ENCODE data around the gene SLC4A1AP. TPM values are rescaled to one million over a fixed set of nuclear protein-coding genes. Genes with fewer than 3 reads are reported as not detected.
"Not testable (repeated sequence)": the region's sequence is repeated elsewhere in the genome, so short reads cannot be mapped to it uniquely, and the experiment has no call there.

Gene SLC4A1AP
- polyA plus RNA-seq, 2 of the 4 experiments (the other 2 are of a cell fraction): 32.6 to 33.0 TPM

DNA sequence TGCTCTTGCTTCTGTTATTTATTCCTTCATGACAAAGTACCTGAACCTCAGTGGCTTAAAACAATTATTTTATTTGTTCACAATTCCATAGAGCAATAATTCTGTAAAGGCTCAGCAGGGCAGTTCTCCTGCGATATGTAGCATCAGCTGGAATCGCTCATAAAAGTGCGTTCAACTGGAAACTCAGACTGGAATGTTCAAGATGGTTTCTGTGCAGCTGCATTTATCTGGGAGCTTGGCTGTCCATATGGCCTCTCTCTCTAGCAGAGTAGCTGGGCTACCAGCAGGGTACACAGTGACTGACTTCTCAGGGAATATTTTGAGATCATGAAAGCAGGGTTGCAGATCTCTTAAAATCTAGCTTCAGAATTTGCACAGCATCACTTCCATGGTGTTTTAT, 48.4 kb upstream of the SLC4A1AP start:
- FAIRE-seq (no peak), DNase-seq (ENCODE audit: low read depth in 1 of 2, low spot score in 1 of 2) (no peak), ATAC-seq (no peak)
- CTCF ChIA-PET: no interaction called here
- H3K4me2 ChIP-seq: no peak overlapping the region
- WGBS (ENCODE audit: missing lambda C conversion rate): 93% methylated on average over 3 of the region's 3 CpGs
- H3K4me3 ChIP-seq: no peak overlapping the region
- H3K27ac ChIP-seq: no peak overlapping the region
- no peaks in the 10 kb centered on the region for H3K4me1 ChIP-seq
- POLR2A ChIA-PET: no interaction called here
- no peak for TF ChIP-seq CBX2 (IDR thresholded peaks at IDR 0.05; ENCODE audit: borderline replicate concordance, low read depth)
- TF ChIP-seq GATA3 (IDR thresholded peaks at IDR 0.05; ENCODE audit: borderline replicate concordance): no peak
- H3K9me3 ChIP-seq: no peaks in the 10 kb centered on the region

DNA sequence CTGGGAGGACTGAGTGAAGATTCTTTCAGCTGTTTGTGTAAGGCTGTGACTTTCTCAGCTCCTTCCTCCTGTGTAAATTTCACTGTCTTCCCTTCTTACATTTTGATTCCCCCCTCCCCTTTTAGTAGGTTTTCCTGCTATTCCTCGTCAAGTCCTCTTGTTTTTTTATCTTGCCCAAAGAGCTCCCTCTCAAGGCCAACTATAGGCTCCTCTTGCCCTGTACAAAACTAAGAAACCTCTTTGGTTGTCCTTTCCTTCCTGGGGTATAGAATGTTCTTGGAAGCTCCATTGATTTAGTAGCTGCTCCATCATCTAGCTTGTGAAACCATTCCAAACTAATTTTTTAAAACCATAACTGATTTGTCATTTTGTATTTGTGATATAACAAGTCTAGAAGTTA, 42.2 kb upstream of the SLC4A1AP start:
- H3K4me1 ChIP-seq: no peaks in the 10 kb centered on the region
- H3K4me3 ChIP-seq: no peak overlapping the region
- H3K27ac ChIP-seq: no peak overlapping the region
- H3K9me3 ChIP-seq: no peaks in the 10 kb centered on the region
- no peak for FAIRE-seq
- ChIA-PET CTCF (interaction anchor here (0.8 to 3.7 kb wide), 8 partner anchors 14 to 214 kb away, joined by 3 to 13 read pairs (median 4); a partner anchor contains a TSS), POLR2A (no interaction called here)
- TF ChIP-seq RAD21 (conservative IDR thresholded peaks at IDR 0.05 in 1 of 2, IDR thresholded peaks at IDR 0.05 in 1 of 2): 0 out of 5 replicates have a peak, but pooled peaks of 1 of the 2 experiments have one; percentile 9
- no peak for TF ChIP-seq BHLHE40 (IDR thresholded peaks at IDR 0.05; ENCODE audit: low read depth, low read length)
- DNase-seq (ENCODE audit: low read depth in 1 of 2, low spot score in 1 of 2): peak in 1 of 2 experiments; percentile 19
- H3K4me2 ChIP-seq: no peak overlapping the region
- peak; percentile 63 to 65; a peak in 4 of 6 replicates for ATAC-seq
- WGBS (ENCODE audit: missing lambda C conversion rate): 80% methylated on average over 1 of the region's 1 CpG

DNA sequence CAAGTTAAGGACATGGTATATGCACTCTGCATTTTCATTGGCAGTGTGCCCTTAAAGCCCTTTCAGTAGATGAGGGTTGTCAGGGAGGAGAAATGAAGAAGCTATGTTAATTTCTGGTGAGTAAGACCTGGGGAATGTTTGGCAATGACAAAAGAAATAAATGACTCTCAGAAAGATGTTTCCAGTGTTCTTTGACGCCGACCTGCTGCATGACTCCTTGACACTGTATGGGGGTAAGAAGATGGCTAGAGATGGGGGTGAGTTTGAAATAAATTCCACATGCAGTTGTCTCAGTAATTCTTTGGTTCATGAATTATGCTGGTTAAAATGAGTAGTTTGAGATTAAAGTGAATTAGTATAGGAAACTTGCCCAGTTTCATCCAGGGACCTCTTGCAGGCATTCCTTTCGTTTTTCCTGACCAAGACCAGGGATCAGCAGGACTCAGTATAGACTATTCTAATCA, 40.7 kb upstream of the SLC4A1AP start:
- TF ChIP-seq NFE2L2 (conservative IDR thresholded peaks at IDR 0.05; ENCODE audit: low read length) (no peak), HEYL (CRISPR knock-in tag; IDR thresholded peaks at IDR 0.05) (no peak), ZFP36 (IDR thresholded peaks at IDR 0.05; ENCODE audit: borderline replicate concordance, partially characterized antibody) (no peak), TFCP2L1 (CRISPR knock-in tag; IDR thresholded peaks at IDR 0.05) (no peak), MYC (IDR thresholded peaks at IDR 0.05; ENCODE audit: borderline replicate concordance, low read length) (no peak), RAD21 (conservative IDR thresholded peaks at IDR 0.05 in 1 of 2, IDR thresholded peaks at IDR 0.05 in 1 of 2) (no peak), FOSB (CRISPR knock-in tag; IDR thresholded peaks at IDR 0.05) (no peak)
- Histone ChIP-seq H3K4me3 (no peak overlapping the region), H3K4me2 (no peak overlapping the region), H3K4me1 (peaks cover 6% of the 10 kb centered on the region), H3K9me3 (no peaks in the 10 kb centered on the region), H3K27ac (no peak overlapping the region)
- no peak for ATAC-seq
- ChIA-PET POLR2A (interaction anchor here (0.6 kb wide), 1 partner anchor 18 kb away, joined by 5 read pairs; no protein-coding TSS in a partner anchor), CTCF (interaction anchor here (3.7 kb wide), 1 partner anchor 60 kb away, joined by 13 read pairs; no protein-coding TSS in a partner anchor)
- 65% methylated on average over 3 of the region's 3 CpGs for WGBS (ENCODE audit: missing lambda C conversion rate)
- FAIRE-seq: no peak
- DNase-seq (ENCODE audit: low read depth in 1 of 2, low spot score in 1 of 2): no peak

DNA sequence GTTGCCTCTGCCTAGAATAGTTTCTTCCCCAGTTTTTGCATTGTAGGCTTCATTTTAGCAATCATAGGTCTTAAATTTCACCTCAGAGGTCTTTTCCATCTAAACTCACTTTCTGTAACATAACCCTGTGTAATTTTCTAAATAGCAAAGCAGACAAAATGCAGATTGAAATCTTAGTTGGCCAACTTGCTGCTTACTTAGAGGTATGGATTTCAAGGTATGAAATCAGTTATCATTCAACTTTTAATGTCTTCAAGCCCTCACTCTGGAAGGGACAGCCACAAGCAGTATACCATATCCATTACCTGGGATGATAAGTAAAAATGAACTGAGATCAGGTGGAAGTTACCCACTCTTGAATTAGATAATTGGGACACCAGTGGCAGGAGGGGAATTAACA, 38.7 kb upstream of the SLC4A1AP start:
- FAIRE-seq (no peak), DNase-seq (ENCODE audit: low read depth in 1 of 2, low spot score in 1 of 2) (no peak), ATAC-seq (no peak)
- TF ChIP-seq, protein P1, sequence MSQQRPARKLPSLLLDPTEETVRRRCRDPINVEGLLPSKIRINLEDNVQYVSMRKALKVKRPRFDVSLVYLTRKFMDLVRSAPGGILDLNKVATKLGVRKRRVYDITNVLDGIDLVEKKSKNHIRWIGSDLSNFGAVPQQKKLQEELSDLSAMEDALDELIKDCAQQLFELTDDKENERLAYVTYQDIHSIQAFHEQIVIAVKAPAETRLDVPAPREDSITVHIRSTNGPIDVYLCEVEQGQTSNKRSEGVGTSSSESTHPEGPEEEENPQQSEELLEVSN (IDR thresholded peaks at IDR 0.05; ENCODE audit: borderline replicate concordance, low read depth): no peak
- TF ChIP-seq ZC3H11A (IDR thresholded peaks at IDR 0.05) (no peak), EHF (CRISPR knock-in tag; IDR thresholded peaks at IDR 0.05) (no peak), BHLHE40 (IDR thresholded peaks at IDR 0.05; ENCODE audit: low read depth, low read length) (no peak), HOXB13 (CRISPR knock-in tag; IDR thresholded peaks at IDR 0.05; ENCODE audit: low read depth) (no peak), RARB (CRISPR knock-in tag; IDR thresholded peaks at IDR 0.05) (no peak), ZSCAN20 (CRISPR knock-in tag; IDR thresholded peaks at IDR 0.05) (no peak), HOXA7 (CRISPR knock-in tag; IDR thresholded peaks at IDR 0.05) (no peak), FOSL2 (IDR thresholded peaks at IDR 0.05) (no peak), FOSL2 (CRISPR knock-in tag; IDR thresholded peaks at IDR 0.05) (no peak), POLR2AphosphoS2 (conservative IDR thresholded peaks at IDR 0.05; ENCODE audit: low read length) (no peak), FOSB (CRISPR knock-in tag; IDR thresholded peaks at IDR 0.05) (no peak), KDM5A (IDR thresholded peaks at IDR 0.05) (no peak), NR3C1 (IDR thresholded peaks at IDR 0.05) (no peak), ZNF302 (CRISPR knock-in tag; IDR thresholded peaks at IDR 0.05) (no peak), HOXB5 (CRISPR knock-in tag; IDR thresholded peaks at IDR 0.05) (no peak), KDM1A (IDR thresholded peaks at IDR 0.05; ENCODE audit: low read depth) (no peak), CBX8 (IDR thresholded peaks at IDR 0.05) (no peak), SREBF2 (IDR thresholded peaks at IDR 0.05) (no peak)
- TF ChIP-seq, protein P2, sequence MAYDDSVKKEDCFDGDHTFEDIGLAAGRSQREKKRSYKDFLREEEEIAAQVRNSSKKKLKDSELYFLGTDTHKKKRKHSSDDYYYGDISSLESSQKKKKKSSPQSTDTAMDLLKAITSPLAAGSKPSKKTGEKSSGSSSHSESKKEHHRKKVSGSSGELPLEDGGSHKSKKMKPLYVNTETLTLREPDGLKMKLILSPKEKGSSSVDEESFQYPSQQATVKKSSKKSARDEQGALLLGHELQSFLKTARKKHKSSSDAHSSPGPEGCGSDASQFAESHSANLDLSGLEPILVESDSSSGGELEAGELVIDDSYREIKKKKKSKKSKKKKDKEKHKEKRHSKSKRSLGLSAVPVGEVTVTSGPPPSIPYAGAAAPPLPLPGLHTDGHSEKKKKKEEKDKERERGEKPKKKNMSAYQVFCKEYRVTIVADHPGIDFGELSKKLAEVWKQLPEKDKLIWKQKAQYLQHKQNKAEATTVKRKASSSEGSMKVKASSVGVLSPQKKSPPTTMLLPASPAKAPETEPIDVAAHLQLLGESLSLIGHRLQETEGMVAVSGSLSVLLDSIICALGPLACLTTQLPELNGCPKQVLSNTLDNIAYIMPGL (CRISPR knock-in tag; IDR thresholded peaks at IDR 0.05; ENCODE audit: borderline replicate concordance): no peak
- CTCF ChIA-PET: no interaction called here
- H3K27ac ChIP-seq: no peak overlapping the region
- peaks cover 12% of the 10 kb centered on the region for H3K4me1 ChIP-seq
- no peak overlapping the region for H3K4me3 ChIP-seq
- POLR2A ChIA-PET: no interaction called here
- no peaks in the 10 kb centered on the region for H3K9me3 ChIP-seq
- H3K4me2 ChIP-seq: no peak overlapping the region

DNA sequence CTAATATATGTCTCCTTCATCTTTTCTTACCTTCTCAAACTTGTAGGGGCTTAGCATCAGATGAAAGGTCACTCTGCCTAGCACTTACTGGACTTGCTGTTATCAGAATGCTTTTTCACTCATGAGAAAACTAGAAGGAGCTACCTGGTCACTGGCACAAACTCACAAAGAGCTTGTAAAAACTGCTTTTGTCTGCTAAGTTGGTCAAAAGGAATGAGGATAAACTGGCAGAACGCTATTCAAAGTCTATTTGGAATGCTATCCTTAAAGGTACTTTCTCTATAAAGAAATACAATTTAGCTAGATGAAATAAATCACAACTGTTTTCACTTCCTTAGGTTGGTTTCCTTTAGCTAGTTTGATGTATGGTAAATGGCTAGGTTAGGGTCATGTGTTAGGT, 37.4 kb upstream of the SLC4A1AP start:
- H3K9me3 ChIP-seq; H3K27ac ChIP-seq; POLR2A ChIA-PET; ATAC-seq; H3K4me2 ChIP-seq; FAIRE-seq; H3K4me3 ChIP-seq; DNase-seq (ENCODE audit: low read depth in 1 of 2, low spot score in 1 of 2); CTCF ChIA-PET: not testable (repeated sequence)
- 69% methylated on average over 1 of the region's 1 CpG for WGBS (ENCODE audit: missing lambda C conversion rate)
- H3K4me1 ChIP-seq: peaks cover 14% of the 10 kb centered on the region
